Measurements from ENCODE around the gene PLK5.
A peak's percentile ranks its signal among the peaks of the same experiment; 100 is the strongest.
"Not testable (repeated sequence)": the region's sequence is repeated elsewhere in the genome, so short reads cannot be mapped to it uniquely, and the experiment has no call there.

The PLK5 gene

DNA sequence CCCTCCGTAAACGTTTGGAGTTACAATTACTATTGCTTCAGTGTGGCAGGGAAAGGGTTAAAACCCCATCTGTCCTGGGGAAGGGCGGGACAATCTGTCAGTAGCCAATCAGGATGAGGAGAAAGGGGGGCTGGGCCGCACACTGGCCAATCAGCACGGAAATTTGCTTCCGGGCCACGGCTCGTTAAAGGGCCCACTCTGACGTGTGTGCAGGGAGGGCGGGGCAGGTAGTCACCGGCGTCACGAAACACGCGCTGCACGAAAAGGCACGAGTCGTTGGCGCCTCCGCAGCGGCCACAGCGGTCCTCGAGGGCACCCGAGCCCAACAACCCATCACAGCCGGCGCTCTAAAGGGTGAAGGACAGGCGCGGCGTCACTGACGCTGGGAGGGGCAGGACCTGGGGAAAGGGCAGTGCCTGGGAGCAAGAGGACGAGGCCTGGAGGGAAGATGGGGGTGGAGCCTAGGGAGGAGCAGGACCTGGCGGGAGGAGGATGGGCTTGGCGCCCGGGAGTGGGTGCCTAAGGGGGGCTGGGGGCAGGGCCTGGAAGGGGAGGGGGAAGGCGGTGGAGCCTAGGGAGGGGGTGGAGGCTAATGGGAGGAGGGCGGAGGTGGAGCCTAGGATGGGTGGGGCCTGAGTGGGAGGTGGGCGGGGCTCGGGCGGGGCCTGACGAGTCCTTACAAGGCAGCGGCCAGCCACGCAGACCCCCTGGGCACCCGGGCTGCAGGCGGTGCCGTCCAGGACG, 15.9 kb upstream of the PLK5 start:
- DNase-seq (ENCODE audit: low read depth in 2 of 2): peak; percentile 92 to 93

DNA sequence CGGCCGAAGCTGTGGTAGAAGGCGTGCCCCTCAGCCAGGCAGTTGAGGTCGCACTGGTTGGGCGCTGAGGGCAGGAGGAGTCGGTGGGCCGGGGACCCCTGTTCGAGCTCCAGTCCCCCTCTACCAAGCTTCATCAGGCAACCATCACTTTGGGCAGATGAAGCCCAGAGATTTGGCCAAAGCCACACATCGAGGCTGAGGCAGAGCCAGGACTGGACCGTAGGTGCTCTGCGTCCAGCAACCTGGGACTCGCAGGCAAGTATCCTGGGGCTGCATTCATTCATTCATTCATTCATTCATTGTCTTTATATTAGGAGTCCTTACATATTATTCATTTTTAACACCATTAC, 15.4 kb upstream of the PLK5 start:
- no peak for DNase-seq (ENCODE audit: low read depth in 2 of 2)

GRCh38 chr19:1509602-1510441, 14.1 kb upstream of the PLK5 start:
- no peak for DNase-seq (ENCODE audit: low read depth in 2 of 2)

DNA sequence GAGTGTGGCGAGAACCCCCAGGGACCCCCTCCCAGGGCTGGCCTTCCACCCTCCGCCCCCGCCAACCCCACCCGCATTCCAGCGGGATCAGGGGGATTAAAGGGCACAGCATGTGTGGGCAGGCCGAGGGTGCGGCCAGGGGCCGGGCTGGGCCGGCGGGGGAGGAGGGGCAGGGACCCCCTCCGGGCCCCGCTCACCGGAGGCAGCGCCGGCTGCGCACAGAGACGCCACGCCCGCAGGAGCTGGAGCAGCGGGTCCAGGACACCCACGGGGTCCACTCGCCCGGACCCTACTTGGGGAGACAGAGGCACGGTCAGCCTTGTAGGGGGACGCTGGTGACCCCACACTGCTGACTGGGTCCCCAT, 13.5 kb upstream of the PLK5 start:
- no peak for DNase-seq (ENCODE audit: low read depth in 2 of 2)

DNA sequence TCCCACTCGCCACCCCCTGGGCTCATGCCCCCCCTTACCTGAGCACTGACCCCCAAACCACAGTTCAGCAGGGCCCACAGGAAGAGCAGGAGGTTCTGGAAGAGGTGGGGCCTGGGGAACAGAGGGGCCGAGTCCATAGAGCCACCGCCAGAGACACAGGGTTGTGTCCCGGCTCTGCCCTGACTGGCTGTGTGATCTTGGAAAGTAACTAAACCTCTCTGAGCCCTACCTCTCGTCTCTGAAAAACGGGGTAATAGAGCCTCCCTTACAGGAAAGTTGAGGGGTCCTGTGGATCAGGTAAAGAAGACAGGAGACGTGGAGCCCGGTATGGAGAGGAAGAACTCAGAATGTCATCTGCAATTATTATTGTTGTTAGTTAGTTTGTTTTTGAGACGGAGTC, 13.1 kb upstream of the PLK5 start:
- DNase-seq (ENCODE audit: low read depth in 2 of 2): no peak

- no peak for DNase-seq (ENCODE audit: low read depth in 2 of 2)
These were observed 12.3 kb upstream of the PLK5 start for GRCh38 chr19:1511318-1512317.

DNA sequence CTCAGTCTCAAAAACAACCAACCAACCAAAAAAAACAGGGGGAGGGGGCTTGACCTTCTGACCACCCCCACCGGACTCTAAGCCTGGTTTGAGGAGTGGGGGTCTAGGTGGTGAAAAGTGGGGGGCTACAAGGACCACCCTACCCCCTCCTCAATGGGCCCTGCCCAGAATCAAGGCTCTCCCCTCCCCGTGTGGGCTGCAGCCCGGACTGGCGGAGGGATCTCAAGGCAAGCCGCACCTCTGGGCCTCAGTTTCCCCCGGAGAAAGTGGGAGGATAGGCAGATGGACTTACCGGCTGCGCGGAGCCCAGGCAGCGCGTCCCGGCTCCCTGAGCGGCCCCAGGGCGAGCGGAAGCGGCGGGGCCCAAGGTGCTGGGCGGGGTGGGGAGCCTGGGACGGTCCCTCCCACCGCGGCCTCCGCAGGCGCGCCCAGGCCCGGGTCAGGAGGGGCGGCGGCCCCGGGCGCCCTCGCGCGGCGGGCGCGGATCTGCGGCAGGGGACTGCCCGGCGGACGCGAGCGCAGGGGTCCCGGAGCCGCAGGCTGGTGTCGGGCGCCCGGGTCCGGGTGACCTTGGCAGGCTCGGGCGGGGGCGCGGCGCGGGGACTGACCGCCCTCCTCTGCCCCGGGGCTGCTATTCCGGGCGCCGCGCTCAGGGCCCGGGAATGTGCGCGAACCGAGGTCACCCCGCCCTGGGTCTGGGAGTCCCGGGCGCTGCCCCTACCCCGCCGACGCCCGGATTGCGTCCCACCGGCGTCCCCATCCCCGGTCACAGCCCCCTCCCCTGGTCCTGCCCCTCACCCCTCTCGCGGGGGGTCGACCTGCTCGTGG, 11.0 kb upstream of the PLK5 start, which contains the start of gene ADAMTSL5:
ADAMTSL5 (minus strand) TSS at position 349 of the 828 bp plus-strand sequence. CDS start 2,076 bp downstream, outside the sequence.
- DNase-seq (ENCODE audit: low read depth in 2 of 2): no peak

DNA sequence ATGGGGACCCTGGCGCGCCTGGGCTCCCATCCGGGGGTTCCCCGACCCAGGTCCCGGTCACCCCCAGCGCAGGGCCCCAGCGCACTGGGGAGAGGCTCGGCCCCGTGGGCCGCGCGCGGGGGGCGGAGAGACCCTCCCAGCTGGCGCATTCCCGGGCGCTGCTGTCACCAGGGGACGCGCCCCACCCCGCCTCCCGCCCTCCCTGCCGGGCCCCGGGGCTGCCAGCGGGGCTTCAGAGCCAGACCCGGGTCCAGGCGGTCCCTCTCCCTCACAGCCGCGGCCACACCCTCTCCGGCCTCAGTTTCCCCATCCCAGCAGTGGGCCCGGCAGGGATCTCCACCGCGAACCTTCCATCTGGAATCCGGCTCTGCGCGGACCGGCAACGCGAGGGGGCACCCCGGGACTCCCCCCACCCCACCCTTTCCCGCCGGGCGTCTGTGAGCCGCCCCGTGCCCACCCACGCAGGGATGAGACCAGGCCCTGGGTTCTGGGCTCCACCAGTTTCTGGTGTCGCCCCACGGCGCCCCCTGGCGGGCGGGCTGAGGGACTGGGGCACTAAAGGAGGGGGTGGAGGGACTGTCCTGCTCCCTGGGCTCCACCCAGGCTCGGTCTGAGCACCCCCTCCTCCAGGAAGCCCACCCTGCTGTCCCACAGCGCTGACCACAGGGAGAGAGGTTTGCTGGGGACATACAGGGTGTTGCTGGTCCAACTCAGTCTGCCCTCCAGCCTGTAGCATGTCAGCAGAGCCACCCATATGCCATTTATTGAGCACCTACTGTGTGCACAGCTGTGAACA, 10.2 kb upstream of the PLK5 start:
- DNase-seq (ENCODE audit: low read depth in 2 of 2): no peak

DNA sequence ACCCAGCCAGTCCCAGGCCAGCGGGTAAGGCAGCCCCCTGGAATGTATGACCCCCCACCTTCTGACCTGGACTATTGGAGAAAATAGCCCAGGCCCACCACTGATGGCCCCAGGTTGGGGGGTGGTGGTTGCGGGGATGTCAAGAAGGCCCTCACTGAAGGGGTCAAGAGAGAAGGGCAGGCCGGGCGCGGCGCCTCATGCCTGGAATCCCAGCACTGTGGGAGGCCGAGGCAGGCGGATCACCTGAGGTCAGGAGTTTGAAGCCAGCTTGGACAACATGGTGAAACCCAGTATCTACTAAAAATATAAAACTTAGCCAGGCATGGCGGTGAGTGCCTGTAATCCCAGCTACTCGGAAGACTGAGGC, 9.6 kb upstream of the PLK5 start:
- no peak for DNase-seq (ENCODE audit: low read depth in 2 of 2)

GRCh38 chr19:1514986-1515721, 8.7 kb upstream of the PLK5 start:
- DNase-seq (ENCODE audit: low read depth in 2 of 2): no peak

GRCh38 chr19:1516395-1516753, 7.5 kb upstream of the PLK5 start:
- no peak for DNase-seq (ENCODE audit: low read depth in 2 of 2)

DNA sequence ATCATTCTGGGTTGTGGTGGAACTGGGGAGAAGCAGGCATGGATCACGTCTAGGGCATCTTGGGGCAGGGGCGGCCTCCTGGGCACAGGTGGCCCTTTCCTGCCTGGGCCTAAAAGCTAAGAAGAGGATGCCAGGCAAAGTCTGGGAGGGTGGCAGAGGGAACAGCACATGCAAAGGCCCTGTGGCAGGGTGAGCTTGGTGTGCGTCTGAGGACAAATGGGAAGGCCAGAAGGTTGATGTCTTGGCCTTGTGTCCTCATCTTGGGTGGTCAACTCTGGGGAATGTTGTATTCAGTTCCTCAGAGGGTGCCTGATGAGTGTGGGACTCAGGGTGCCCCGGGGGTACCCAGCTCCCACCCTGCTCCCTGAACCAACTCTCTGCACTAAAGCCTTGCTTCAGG, 5.4 kb upstream of the PLK5 start:
- no peak for DNase-seq (ENCODE audit: low read depth in 2 of 2)

GRCh38 chr19:1519802-1520201, 4.1 kb upstream of the PLK5 start:
- DNase-seq (ENCODE audit: low read depth in 2 of 2): not testable (repeated sequence)

DNA sequence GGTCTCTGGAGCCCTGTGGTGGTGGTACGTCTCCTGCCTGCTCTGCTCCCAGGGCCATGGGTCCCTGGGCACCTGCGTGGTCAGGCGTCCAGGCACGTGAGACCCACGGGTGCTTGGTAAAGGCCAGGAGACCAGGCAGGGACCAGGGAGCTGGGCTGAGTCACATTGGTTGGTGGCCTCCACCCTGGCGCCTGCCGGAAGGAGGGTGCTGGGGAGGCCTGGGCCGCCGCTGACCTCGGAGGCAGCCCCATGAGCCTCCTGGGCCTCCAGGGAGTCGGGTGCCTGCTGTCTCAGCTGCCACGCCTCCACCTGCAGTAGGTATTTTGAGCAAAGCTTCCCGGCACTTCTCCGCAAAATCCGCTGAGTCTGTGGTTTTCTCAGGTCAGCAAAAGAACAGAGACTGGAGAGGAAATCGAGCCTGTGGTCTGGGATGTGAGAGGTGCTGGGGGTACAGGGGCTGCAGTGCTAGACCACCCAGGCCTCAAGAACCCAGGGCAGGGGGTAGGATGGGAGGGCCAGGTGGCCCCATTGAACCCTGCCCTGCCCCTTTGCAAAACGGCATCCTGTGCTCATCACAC, 3.6 kb upstream of the PLK5 start:
- no peak for DNase-seq (ENCODE audit: low read depth in 2 of 2)

GRCh38 chr19:1521636-1522035, 2.2 kb upstream of the PLK5 start:
- DNase-seq (ENCODE audit: low read depth in 2 of 2): no peak

- DNase-seq (ENCODE audit: low read depth in 2 of 2): no peak
These were observed 1.8 kb upstream of the PLK5 start for GRCh38 chr19:1522061-1522460.

- DNase-seq (ENCODE audit: low read depth in 2 of 2): no peak
These were observed 1.0 kb upstream of the PLK5 start for GRCh38 chr19:1522838-1523237.

DNA sequence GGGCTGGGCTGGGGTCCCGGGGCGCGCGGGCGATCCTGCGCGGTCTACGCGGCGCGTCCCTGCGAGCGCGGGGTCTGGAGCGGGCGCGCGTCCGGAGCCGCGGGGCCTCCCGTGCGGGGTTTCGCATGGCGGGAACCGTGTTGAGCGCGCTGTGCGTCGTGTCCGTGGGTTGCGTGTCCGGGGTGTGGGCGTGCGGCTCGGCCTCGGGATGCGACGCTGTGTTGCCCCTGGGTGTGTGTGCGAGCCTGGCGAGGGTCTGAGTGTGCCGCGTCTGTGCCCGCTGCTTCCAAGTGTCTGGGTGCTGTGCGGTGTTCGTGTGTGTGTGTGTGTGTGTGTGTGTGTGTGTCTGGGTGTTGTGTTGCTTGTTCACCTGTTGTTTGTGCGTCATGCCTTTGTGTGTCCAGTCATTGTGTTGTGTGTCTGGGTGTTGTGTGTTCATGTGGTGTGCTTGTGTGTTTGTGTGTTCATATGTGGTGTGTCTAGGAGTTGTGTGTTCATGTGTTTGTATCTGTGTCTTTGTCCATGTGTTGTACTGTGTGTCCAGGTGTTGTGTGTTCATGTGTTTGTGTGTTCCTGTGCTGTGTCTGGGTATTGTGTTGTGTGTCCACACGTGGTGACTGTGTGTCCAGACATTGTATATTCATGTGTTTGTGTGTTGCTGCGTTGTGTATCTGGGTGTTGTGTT, 552 bp downstream of the PLK5 start:
- no peak for DNase-seq (ENCODE audit: low read depth in 2 of 2)

- DNase-seq (ENCODE audit: low read depth in 2 of 2): no peak
These were observed 1.1 kb downstream of the PLK5 start for GRCh38 chr19:1524972-1525325.

Data from fibroblast of skin of left quadriceps (primary cell).